Omental fat pad (tissue), 4 donors: Measurements from ENCODE around the gene KIF24. TPM values are rescaled to one million over a fixed set of nuclear protein-coding genes. Genes with fewer than 3 reads are reported as not detected.

Source experiments
- ATAC-seq: fragments of 150-250 bp; one replicate; pipeline ENCODE4 v1.9.1; 2016; ENCODE audit warnings: mild to moderate bottlenecking, moderate library complexity; ENCODE audit not compliant: low FRiP score
- DNase-seq: peaks from one replicate; pipeline ENCODE4 v3.0.0-alpha.2; 2019; ENCODE audit warnings: low spot score
- total RNA-seq, 4 donors: library from RNA; depleted of rRNA; stranded (reverse); fragments of >200 nt; gene quantifications; one replicate each; pipeline ENCODE4 v1.1.0, GENCODE V29; 2016
- TF ChIP-seq, protein P1 (sequence below), 3 donors: fragments of 450-650 bp; IDR thresholded peaks; one replicate each; pipeline ENCODE4 v1.5.1; 2016 to 2017; ENCODE audit warnings: antibody characterized with exemption in 3 of 3, mild to moderate bottlenecking in 3 of 3, moderate library complexity in 2 of 3

KIF24 gene
- total RNA-seq, 4 donors from 2014 or later = 0.44 to 1.1 (median 0.64) TPM

DNA sequence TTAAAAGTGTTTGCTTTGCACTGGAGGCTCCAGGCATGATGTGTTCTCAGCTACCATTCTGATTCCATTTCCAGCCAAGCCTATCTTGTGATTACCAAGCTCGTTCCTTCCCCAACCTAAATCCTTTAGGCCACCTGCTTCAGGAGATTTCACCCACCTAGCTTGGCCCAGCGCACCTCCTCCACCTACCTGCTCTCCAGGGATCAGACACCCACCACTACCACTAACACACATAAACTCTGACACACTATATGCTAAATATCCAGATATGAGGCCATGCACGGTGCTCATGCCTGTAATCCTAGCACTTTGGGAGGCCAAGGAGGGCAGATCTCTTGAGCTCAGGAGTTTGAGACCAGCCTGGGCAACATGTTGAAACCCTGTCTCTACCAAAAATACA lies 45.3 kb upstream of the KIF24 start:
- TF ChIP-seq, protein P1, sequence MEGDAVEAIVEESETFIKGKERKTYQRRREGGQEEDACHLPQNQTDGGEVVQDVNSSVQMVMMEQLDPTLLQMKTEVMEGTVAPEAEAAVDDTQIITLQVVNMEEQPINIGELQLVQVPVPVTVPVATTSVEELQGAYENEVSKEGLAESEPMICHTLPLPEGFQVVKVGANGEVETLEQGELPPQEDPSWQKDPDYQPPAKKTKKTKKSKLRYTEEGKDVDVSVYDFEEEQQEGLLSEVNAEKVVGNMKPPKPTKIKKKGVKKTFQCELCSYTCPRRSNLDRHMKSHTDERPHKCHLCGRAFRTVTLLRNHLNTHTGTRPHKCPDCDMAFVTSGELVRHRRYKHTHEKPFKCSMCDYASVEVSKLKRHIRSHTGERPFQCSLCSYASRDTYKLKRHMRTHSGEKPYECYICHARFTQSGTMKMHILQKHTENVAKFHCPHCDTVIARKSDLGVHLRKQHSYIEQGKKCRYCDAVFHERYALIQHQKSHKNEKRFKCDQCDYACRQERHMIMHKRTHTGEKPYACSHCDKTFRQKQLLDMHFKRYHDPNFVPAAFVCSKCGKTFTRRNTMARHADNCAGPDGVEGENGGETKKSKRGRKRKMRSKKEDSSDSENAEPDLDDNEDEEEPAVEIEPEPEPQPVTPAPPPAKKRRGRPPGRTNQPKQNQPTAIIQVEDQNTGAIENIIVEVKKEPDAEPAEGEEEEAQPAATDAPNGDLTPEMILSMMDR (IDR thresholded peaks at IDR 0.05) = no peak
- DNase-seq (no peak), ATAC-seq (no peak)

DNA sequence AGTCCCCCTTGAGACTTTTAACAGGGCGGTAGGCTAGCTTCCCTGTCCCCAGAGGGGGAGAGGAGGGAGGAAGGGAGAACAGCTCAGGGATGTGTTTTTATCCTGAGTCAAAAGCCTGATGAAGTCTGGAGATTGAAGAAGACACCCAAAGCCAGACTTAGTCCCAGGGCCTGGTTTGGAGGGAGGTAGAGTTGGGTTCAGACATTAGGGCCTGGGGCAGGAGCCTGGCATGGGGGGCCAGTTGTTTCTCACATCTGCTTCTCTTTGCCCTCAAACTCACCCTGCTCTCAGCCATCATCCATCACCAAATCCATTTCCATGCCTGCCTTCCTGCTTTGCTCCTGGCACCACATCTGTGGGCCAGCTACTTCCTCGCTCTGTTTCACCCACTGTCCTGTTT lies 44.7 kb upstream of the KIF24 start:
- no peak for DNase-seq
- TF ChIP-seq, protein P1 (IDR thresholded peaks at IDR 0.05) = no peak
- ATAC-seq = no peak

DNA sequence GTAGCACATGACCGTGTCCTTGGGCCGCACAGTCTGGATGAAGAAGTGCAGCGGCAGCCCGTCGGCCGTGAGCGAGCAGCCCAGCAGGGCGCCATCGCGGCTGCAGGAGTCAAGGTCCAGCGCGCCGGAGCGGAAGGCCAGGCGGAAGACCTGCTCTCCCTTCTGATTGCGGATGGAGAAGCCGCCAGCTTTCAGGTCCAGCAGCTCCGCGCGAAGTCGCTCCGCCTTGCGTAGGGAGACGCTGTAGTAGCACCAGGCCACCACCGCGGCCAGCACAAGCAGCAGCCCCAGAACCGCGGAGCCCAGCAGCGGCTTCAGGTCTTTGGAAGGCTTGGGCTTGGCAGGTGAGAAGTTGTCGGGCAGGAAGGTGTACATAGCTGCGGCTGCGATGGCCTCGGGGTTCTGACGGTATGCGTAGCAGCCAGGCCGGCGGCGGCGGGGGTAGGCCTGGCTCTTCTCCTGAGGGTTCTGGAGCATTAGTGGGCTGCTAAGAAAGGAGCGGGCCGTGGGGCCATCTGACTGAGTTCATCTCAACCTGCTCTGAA lies 43.5 kb upstream of the KIF24 start:
- TF ChIP-seq, protein P1 (IDR thresholded peaks at IDR 0.05) = no peak
- ATAC-seq (no peak), DNase-seq (no peak)

DNA sequence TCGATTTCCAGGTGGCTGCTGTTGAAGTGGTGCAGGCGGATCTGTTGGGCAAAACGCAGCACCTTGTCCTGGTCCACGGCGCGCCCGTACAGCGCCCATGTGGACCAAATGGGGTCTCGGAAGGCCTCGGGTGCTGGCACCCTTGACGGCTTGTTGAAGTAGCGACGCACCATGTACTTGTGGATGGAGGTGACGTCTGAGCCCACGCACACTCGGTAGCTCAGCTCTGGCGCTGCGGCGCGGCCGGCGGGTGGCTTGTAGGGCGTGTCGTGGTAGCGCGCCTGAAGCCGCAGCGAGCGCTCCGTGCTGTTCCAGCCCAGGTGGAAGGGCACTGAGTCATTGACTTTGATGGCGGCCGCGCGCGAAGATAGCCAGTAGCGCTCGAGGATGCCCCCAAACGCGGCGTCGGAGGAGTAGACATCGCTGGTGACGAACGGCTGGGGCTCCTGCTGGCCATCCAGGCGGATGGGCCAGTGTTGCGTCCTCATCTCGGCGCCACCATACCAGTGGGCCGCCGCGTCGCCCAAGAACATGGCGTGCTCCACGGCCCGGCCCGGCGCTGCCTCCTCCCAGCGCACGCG lies 42.9 kb upstream of the KIF24 start:
- no peak for ATAC-seq
- TF ChIP-seq, protein P1 (IDR thresholded peaks at IDR 0.05) = no peak
- DNase-seq = no peak

DNA sequence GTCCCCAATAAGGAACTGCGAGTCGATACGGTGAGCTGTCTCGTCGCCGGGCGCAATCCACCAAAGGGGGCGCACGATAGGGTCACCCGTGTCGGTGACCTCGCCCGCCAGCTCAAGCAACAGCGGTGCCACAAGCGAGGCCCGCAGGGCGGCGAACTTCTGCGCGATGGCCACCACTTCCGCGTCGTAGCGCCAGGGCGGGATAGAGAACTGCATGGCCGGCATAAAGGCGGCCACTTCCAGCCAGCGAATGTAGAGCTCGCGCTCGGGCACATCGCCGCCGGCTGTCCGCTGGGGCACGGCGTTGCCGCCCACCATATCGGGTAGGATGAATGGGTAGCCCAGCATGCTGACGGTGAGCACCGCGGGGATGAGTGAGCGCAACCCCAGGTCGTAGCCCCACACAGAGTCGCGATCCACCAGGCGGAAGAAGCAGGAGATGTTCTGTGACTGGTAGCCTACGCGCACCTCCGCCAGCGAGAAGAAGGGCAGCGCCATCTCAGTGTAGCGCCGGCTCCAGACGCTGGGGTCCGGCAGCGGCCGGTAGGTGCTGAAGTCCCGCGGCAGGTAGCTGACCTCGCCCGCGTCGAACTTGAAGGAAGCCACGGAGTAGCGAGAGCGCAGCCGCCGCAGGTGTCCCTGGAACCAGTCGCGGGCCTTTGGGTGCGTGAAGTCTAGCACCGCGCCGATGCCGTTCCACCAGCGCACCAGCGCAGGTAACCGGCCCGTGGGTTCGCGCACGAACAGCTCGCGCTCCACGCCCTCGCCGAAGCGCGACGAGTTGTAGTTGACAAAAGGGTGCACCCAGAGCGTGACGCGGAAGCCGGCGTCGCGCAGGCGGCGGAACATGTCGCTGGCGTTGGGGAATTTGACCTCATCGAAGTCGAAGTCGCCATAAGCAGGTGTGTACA lies 42.2 kb upstream of the KIF24 start:
- ATAC-seq = no peak
- DNase-seq = no peak
- TF ChIP-seq, protein P1 (IDR thresholded peaks at IDR 0.05) = no peak

DNA sequence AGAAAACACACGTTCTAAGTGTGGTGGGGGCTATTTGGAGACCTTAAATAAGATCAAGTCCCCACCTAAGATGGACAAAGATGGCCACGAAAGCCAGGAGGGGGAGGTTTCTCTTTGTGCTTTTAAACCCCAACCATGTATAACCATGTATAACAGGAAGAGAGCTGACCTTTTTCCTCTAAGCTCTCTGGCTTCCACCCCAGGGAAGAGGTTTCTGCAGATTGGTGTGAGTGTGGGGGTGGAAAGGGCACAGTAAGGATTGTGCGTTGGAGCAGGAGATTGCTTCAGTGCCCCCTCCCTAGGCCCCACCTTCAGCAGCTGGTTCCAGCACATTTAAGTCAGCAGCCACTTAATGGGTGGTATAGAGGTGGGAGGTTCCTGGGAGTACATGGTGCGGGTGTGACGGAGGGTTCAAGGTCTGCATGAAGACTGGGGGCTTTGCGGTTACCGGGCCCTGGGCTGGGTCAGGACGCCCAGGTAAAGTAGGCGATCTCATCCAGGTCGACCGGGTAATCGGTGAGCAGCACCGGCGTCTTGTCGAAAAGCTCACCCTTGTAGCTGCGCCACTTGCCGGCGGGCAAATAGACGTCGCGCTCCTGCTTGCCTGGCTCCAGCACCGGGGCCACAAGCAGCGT lies 41.4 kb upstream of the KIF24 start:
- ATAC-seq = no peak
- TF ChIP-seq, protein P1 (IDR thresholded peaks at IDR 0.05) = no peak

More for the DNA sequence above, 41.4 kb upstream of the KIF24 start:
- DNase-seq = no peak
